Keratinocyte (primary cell): ENCODE data around the gene EWSR1. TPM values are rescaled to one million over a fixed set of nuclear protein-coding genes. Genes with fewer than 3 reads are reported as not detected.

Source experiments
- DNase-seq: peaks from one replicate; pipeline ENCODE4 v3.0.0-alpha.2; 2011; ENCODE audit warnings: low read depth, missing footprints, low spot score
- FAIRE-seq: peaks from 2 replicates; lab custom pipeline; 2011; peaks lifted over from hg19 to GRCh38; lab: Jason Lieb, UNC
- H2AFZ ChIP-seq: 2 replicates; pipeline ENCODE4 v1.6.0; 2012; ENCODE audit warnings: low read length, control low read depth, inconsistent platforms; ENCODE audit not compliant: control insufficient read depth
- H3K27ac ChIP-seq: 2 replicates; pipeline ENCODE4 v1.5.1; 2011; ENCODE audit warnings: low read length; ENCODE audit not compliant: control insufficient read depth, insufficient read depth
- H3K27me3 ChIP-seq: 3 replicates; pipeline ENCODE4 v1.6.0; 2011; ENCODE audit warnings: low read length; ENCODE audit not compliant: control insufficient read depth, insufficient read depth; ENCODE audit errors: extremely low read depth
- H3K36me3 ChIP-seq, 2 experiments: 2 replicates in 1 of 2; 3 replicates in 1 of 2; pipeline ENCODE4 v1.5.1; 2011; ENCODE audit warnings: low read length in 2 of 2, mild to moderate bottlenecking in 1 of 2; ENCODE audit not compliant: control insufficient read depth in 2 of 2, insufficient read depth in 2 of 2; ENCODE audit errors: extremely low read depth in 1 of 2
- H3K4me1 ChIP-seq: 3 replicates; pipeline ENCODE4 v1.5.1; 2011; ENCODE audit warnings: low read length; ENCODE audit not compliant: control insufficient read depth, insufficient read depth; ENCODE audit errors: extremely low read depth
- H3K4me2 ChIP-seq: 3 replicates; pipeline ENCODE4 v1.6.0; 2011; ENCODE audit warnings: low read depth, low read length; ENCODE audit not compliant: control insufficient read depth, insufficient read depth; ENCODE audit errors: extremely low read depth
- H3K4me3 ChIP-seq, 3 experiments: fragments of 200-600 bp in 1 of 3; sonication (generic) in 1 of 3; 2 replicates in 2 of 3; 3 replicates in 1 of 3; pipeline ENCODE4 v1.5.1; 2011 to 2016; ENCODE audit warnings: low read length in 3 of 3, mild to moderate bottlenecking in 3 of 3, control low read depth in 2 of 3, inconsistent platforms in 1 of 3, low read depth in 1 of 3, mixed read lengths in 1 of 3, mixed run types in 1 of 3, moderate library complexity in 1 of 3; ENCODE audit not compliant: control insufficient read depth in 2 of 3, insufficient read depth in 2 of 3; ENCODE audit errors: extremely low read depth in 1 of 3
- H3K79me2 ChIP-seq: 2 replicates; pipeline ENCODE4 v1.6.0; 2012; ENCODE audit warnings: low read length; ENCODE audit not compliant: control insufficient read depth, insufficient read depth
- H3K9ac ChIP-seq: 3 replicates; pipeline ENCODE4 v1.6.0; 2011; ENCODE audit warnings: low read length; ENCODE audit not compliant: control insufficient read depth, insufficient read depth; ENCODE audit errors: extremely low read depth
- H3K9me1 ChIP-seq: 3 replicates; pipeline ENCODE4 v1.6.0; 2011; ENCODE audit warnings: low read length; ENCODE audit not compliant: control insufficient read depth, insufficient read depth; ENCODE audit errors: extremely low read depth
- H3K9me3 ChIP-seq: 2 replicates; pipeline ENCODE4 v1.5.1; 2012; ENCODE audit warnings: low read depth, low read length; ENCODE audit not compliant: control insufficient read depth
- H4K20me1 ChIP-seq: 3 replicates; pipeline ENCODE4 v1.6.0; 2011; ENCODE audit warnings: low read length; ENCODE audit not compliant: control insufficient read depth, insufficient read depth; ENCODE audit errors: extremely low read depth
- EZH2 ChIP-seq: IDR thresholded peaks from one replicate; pipeline ENCODE4 v1.6.1; 2012; ENCODE audit warnings: inconsistent platforms, mild to moderate bottlenecking, low read length, moderate library complexity
- dilution Hi-C: fragments of 300-500 bp; cut with MboI; formaldehyde crosslinking; loops from one replicate; pipeline ENCODE4 v1.7.0; 2020; ENCODE audit warnings: low sequenced_read_pairs; ENCODE audit not compliant: extremely low pct_ligation_motif_present
- polyA plus RNA-seq, 5 experiments: library from polyadenylated mRNA; depleted of rRNA in 3 of 5; stranded (reverse) in 3 of 5; stranded (forward) in 1 of 5; unstranded in 1 of 5; fragments of >200 nt; gene quantifications; 1 replicate in 1 of 5; 2 replicates in 3 of 5; 3 replicates in 1 of 5; pipeline versions ENCODE4 v1.2.1 to v1.2.3, GENCODE V29; 2011 to 2012; ENCODE audit warnings: missing spikeins in 2 of 5, low read depth in 1 of 5, low replicate concordance in 1 of 5
- TF ChIP-seq, protein P1 (sequence below), 3 experiments: IDR thresholded peaks in 1 of 3; conservative IDR thresholded peaks in 1 of 3; optimal IDR thresholded peaks in 1 of 3; 2 replicates in 2 of 3; 3 replicates in 1 of 3; pipeline versions ENCODE3 to v1.5.1; 2011; ENCODE audit warnings: low read length in 3 of 3, mild to moderate bottlenecking in 3 of 3, moderate library complexity in 2 of 3, control low read depth in 1 of 3, inconsistent platforms in 1 of 3; ENCODE audit not compliant: insufficient read depth in 2 of 3; ENCODE audit errors: extremely low read depth in 1 of 3

The EWSR1 gene
- polyA plus RNA-seq, 1 donor (not counting 4 experiments of a cell fraction or from before 2014, with no cell fraction given), result 245 TPM

DNA sequence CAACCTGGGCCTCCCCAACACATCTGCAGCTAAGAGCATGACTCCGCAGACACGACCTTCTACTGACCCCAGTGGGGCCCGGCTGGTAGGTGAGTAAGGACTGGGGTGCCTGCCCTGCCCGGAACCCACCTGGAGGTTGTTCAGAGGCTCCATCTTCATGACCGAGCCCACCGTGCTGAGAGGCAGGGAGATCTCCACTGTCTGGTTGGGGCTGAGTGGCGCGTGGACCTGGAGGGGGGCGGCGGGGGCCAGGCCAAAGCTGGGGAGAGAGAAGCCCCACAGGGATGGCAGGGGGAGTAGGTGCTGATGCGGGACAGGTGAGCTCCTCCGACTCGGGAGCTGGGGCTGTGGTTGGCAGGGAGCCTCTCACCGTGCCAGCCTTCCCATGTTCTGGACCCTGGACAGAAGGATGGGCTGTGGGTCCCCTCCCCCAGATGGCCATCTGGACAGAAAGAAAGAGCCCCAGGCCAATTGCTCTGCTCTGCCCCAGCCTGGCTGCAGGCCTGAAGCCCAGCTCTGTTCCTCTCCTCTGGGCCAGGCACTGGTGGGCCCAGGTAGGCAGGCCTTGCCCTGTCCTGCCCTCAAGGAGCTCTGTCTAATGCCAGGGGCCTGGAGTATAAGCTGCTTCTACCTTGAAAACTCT, 63.7 kb downstream of the EWSR1 start:
- no peak for DNase-seq
- H3K9me1 ChIP-seq, result peaks cover 2% of the 10 kb centered on the region
- no peak overlapping the region for H3K9ac ChIP-seq
- no peak overlapping the region for H3K27ac ChIP-seq
- H2AFZ ChIP-seq, result no peak overlapping the region
- H3K9me3 ChIP-seq, result no peaks in the 10 kb centered on the region
- FAIRE-seq, result no peak
- dilution Hi-C loops, result no loop called here
- no peaks in the 10 kb centered on the region for H3K4me1 ChIP-seq
- no peaks in the 10 kb centered on the region for H4K20me1 ChIP-seq
- no peak overlapping the region for H3K4me2 ChIP-seq
- peaks cover 18 to 27% of the 10 kb centered on the region in 2 experiments for H3K36me3 ChIP-seq
- no peaks in the 10 kb centered on the region for H3K27me3 ChIP-seq
- no peak overlapping the region for H3K4me3 ChIP-seq
- no peaks in the 10 kb centered on the region for H3K79me2 ChIP-seq
- TF ChIP-seq EZH2, result no peak
- TF ChIP-seq, protein P1, sequence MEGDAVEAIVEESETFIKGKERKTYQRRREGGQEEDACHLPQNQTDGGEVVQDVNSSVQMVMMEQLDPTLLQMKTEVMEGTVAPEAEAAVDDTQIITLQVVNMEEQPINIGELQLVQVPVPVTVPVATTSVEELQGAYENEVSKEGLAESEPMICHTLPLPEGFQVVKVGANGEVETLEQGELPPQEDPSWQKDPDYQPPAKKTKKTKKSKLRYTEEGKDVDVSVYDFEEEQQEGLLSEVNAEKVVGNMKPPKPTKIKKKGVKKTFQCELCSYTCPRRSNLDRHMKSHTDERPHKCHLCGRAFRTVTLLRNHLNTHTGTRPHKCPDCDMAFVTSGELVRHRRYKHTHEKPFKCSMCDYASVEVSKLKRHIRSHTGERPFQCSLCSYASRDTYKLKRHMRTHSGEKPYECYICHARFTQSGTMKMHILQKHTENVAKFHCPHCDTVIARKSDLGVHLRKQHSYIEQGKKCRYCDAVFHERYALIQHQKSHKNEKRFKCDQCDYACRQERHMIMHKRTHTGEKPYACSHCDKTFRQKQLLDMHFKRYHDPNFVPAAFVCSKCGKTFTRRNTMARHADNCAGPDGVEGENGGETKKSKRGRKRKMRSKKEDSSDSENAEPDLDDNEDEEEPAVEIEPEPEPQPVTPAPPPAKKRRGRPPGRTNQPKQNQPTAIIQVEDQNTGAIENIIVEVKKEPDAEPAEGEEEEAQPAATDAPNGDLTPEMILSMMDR (optimal IDR thresholded peaks at IDR 0.05 in 1 of 3, IDR thresholded peaks at IDR 0.05 in 1 of 3, conservative IDR thresholded peaks at IDR 0.05 in 1 of 3; ENCODE audit: extremely low read depth in 1 of 3, insufficient read depth in 2 of 3, low read length in 3 of 3), result no peak

DNA sequence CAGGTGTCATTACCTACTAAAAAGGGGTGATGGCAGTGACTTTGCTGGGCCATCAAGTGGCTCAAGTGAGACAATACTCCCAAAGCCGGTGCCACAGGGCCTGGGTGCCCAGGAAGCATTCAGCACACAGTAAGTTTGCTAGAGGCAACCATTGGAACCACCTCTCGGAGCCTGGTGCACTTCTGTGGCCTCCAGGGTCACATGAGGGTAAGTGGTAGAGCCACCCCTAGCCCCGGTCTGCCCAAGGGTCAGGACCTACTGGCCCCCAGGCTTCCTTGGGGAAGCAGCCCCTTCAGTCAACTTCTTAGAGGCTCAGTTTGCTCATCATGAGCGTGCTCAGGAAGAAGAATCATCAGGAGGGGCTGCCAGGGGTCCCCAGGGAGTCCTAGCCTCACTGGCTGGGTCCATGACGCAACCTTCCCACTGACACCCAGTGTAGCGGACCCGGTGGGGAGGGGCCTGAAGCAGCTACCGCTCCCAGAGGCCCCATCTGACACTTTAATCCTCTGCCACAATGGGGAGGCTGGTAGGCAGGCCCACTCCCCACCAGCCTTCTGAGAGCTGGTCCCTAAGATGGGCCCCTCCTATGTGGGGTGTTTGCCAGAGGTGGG, 64.9 kb downstream of the EWSR1 start:
- Histone ChIP-seq H3K4me2 (no peak overlapping the region), H4K20me1 (no peaks in the 10 kb centered on the region), H3K4me3 (no peak overlapping the region), H3K9me3 (no peaks in the 10 kb centered on the region), H3K9ac (no peak overlapping the region), H3K4me1 (no peaks in the 10 kb centered on the region), H3K36me3 (peaks cover 27 to 28% of the 10 kb centered on the region in 2 experiments), H2AFZ (no peak overlapping the region), H3K79me2 (no peaks in the 10 kb centered on the region), H3K9me1 (peaks cover 2% of the 10 kb centered on the region), H3K27me3 (no peaks in the 10 kb centered on the region), H3K27ac (no peak overlapping the region)
- dilution Hi-C loops, result no loop called here
- DNase-seq (no peak), FAIRE-seq (no peak)
- no peak for TF ChIP-seq EZH2
- TF ChIP-seq, protein P1 (optimal IDR thresholded peaks at IDR 0.05 in 1 of 3, IDR thresholded peaks at IDR 0.05 in 1 of 3, conservative IDR thresholded peaks at IDR 0.05 in 1 of 3; ENCODE audit: extremely low read depth in 1 of 3, insufficient read depth in 2 of 3, low read length in 3 of 3), result no peak
